ENCODE measurements around the gene ZNF554.

- no peak for TF ChIP-seq CTCF (IDR thresholded peaks at IDR 0.05)
- no peak for TF ChIP-seq POLR2A (IDR thresholded peaks at IDR 0.05)
Observed at GRCh38 chr19:2783781-2784145, 35.9 kb upstream of the ZNF554 start.
